Activated CD4-positive, alpha-beta T cell treated with anti-CD3 and anti-CD28 coated beads, Interleukin-2, amount 10 ng/mL, durations not matched to agents 24 days and 14 days (primary cell): ENCODE measurements around the gene SIRT5. TPM values are rescaled to one million over a fixed set of nuclear protein-coding genes. Genes with fewer than 3 reads are reported as not detected.

Experiments
- DNase-seq: peaks from one replicate; pipeline ENCODE4 v3.0.0; 2022
- H3K27ac Mint-ChIP-seq: one replicate; pipeline ENCODE4 v1.8.0; 2022; ENCODE audit warnings: mild to moderate bottlenecking, mixed read lengths
- H3K27me3 Mint-ChIP-seq: one replicate; pipeline ENCODE4 v1.8.0; 2022; ENCODE audit warnings: mixed read lengths
- H3K36me3 Mint-ChIP-seq: one replicate; pipeline ENCODE4 v1.8.0; 2022; ENCODE audit warnings: low read depth, mild to moderate bottlenecking, mixed read lengths
- H3K4me1 Mint-ChIP-seq: one replicate; pipeline ENCODE4 v1.8.0; 2021; ENCODE audit warnings: mixed read lengths
- H3K4me3 Mint-ChIP-seq: one replicate; pipeline ENCODE4 v1.8.0; 2022; ENCODE audit warnings: mild to moderate bottlenecking, moderate library complexity, mixed read lengths
- H3K9me3 Mint-ChIP-seq: one replicate; pipeline ENCODE4 v1.8.0; 2021; ENCODE audit warnings: mixed read lengths
- intact Hi-C: fragments of 100-400 bp; cut with micrococcal nuclease; formaldehyde crosslinking; loops from one replicate; pipeline ENCODE4 v1.15.1; 2023
- total RNA-seq: library from RNA; stranded (reverse); gene quantifications from 2 replicates; pipeline ENCODE4 v1.2.3, GENCODE V29; 2022

Gene SIRT5
- total RNA-seq, 1 donor from 2014 or later, result 8.4 TPM

DNA sequence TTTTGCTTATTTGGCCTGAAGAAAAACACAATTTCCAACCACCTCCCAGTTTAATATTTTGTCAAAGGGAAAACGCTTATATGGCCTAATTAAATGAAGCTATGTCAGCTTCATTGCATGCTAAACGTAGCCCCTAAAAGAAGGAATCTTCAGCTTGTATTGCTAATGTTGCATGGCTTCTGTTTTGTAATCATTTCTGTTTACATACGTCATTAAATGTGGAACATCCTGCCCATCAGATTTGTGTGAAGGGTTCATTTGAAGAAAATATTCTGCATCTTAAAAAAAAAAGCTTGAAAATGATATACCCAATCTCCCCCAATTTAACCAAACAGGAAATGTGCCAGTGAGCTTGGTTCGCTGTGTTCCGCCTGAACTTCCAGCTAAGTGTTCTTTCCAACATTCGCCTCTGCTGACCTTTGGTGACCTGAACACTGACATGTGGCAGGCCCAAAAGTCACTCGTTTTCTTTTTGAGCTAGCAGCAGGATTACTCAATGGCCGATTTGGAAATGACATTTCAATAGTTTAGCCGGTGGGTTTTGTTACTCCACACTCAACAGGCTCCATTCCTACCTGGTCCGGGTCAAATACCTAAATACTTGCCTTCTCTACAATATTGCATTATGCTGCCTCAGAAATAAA, 12.7 kb upstream of the SIRT5 start:
- H3K36me3 Mint-ChIP-seq, result no peaks in the 10 kb centered on the region
- no peak overlapping the region for H3K27ac Mint-ChIP-seq
- peaks cover 15% of the 10 kb centered on the region for H3K27me3 Mint-ChIP-seq
- H3K4me3 Mint-ChIP-seq, result no peak overlapping the region
- DNase-seq, result no peak
- intact Hi-C loops, result no loop called here
- H3K4me1 Mint-ChIP-seq, result no peaks in the 10 kb centered on the region
- H3K9me3 Mint-ChIP-seq, result no peaks in the 10 kb centered on the region

GRCh38 chr6:13563009-13563408, 11.4 kb upstream of the SIRT5 start:
- Mint-ChIP-seq H3K4me3 (no peak overlapping the region), H3K27me3 (peaks cover 18% of the 10 kb centered on the region), H3K36me3 (no peaks in the 10 kb centered on the region), H3K4me1 (no peaks in the 10 kb centered on the region), H3K9me3 (no peaks in the 10 kb centered on the region), H3K27ac (no peak overlapping the region)
- intact Hi-C loops, result no loop called here
- no peak for DNase-seq

DNA sequence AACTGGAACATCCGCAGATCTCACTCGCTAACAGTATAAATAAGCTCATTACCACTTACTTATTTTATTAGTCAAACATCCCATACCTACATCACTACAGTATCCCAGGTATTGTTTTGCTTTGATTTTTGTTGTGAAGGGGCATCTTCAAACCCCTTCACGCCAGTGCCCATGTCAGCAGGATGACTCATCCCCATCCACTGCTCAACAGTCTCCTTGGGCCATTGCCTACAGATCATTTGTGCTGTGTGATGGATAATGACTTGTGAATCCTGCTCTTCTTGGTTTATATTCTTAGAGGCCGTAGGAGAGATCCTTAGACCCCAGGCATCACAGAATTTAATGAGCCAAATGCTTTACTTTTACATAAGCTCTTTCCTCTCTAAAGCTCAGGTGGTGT, 8.5 kb upstream of the SIRT5 start:
- Mint-ChIP-seq H3K27ac (no peak overlapping the region), H3K27me3 (peaks cover 17% of the 10 kb centered on the region), H3K4me1 (no peaks in the 10 kb centered on the region), H3K4me3 (no peak overlapping the region), H3K36me3 (no peaks in the 10 kb centered on the region), H3K9me3 (no peaks in the 10 kb centered on the region)
- DNase-seq, result no peak
- intact Hi-C loops, result no loop called here

GRCh38 chr6:13566500-13566899, 7.9 kb upstream of the SIRT5 start:
- Mint-ChIP-seq H3K27me3 (peaks cover 17% of the 10 kb centered on the region), H3K4me3 (no peak overlapping the region), H3K4me1 (no peaks in the 10 kb centered on the region), H3K36me3 (no peaks in the 10 kb centered on the region), H3K9me3 (no peaks in the 10 kb centered on the region), H3K27ac (no peak overlapping the region)
- intact Hi-C loops, result no loop called here
- no peak for DNase-seq

DNA sequence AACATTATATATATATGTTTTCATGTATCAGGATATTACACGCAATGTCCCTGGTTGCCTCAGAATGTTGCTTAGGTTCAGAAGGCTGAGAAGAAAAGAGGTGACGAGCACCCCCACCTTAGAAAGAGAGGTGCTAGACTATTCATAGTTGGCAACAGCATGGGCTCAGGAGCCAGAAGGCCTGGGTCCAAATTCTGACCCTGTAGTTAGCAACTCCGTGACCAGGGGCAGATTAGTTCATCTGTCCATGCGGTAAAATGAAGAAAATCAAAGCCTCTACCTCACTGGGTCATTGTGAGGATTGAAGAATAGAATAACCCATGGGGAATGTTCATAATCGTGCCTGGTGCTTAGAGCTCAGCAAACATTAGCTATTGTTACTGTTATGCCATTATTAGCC, 5.4 kb upstream of the SIRT5 start:
- H3K27ac Mint-ChIP-seq, result no peak overlapping the region
- no peak overlapping the region for H3K4me3 Mint-ChIP-seq
- no peak for DNase-seq
- peaks cover 3% of the 10 kb centered on the region for H3K4me1 Mint-ChIP-seq
- intact Hi-C loops, result no loop called here
- peaks cover 17% of the 10 kb centered on the region for H3K27me3 Mint-ChIP-seq
- H3K36me3 Mint-ChIP-seq, result no peaks in the 10 kb centered on the region
- no peaks in the 10 kb centered on the region for H3K9me3 Mint-ChIP-seq

GRCh38 chr6:13572240-13572639, 2.2 kb upstream of the SIRT5 start:
- Mint-ChIP-seq H3K4me1 (peaks cover 18% of the 10 kb centered on the region), H3K27ac (no peak overlapping the region), H3K4me3 (no peak overlapping the region), H3K36me3 (no peaks in the 10 kb centered on the region), H3K9me3 (no peaks in the 10 kb centered on the region), H3K27me3 (peaks cover 5% of the 10 kb centered on the region)
- intact Hi-C loops, result no loop called here
- DNase-seq, result no peak

GRCh38 chr6:13572951-13573654, 1.3 kb upstream of the SIRT5 start:
- H3K27ac Mint-ChIP-seq, result no peak overlapping the region
- no peaks in the 10 kb centered on the region for H3K9me3 Mint-ChIP-seq

GRCh38 chr6:13573669-13574110, 711 bp upstream of the SIRT5 start:
- H3K27me3 Mint-ChIP-seq, result peaks cover under 1% of the 10 kb centered on the region
- intact Hi-C loops, result loop anchor here (1.0 to 2.0 kb wide), 7 partner anchors 42 to 245 kb away; partner anchors contain the start of genes GFOD1, MCUR1, NOL7 and TBC1D7
- peaks cover 5% of the 10 kb centered on the region for H3K36me3 Mint-ChIP-seq
- peak overlapping the region; percentile 97 for H3K4me3 Mint-ChIP-seq
- H3K4me1 Mint-ChIP-seq, result peaks cover 18% of the 10 kb centered on the region
- H3K27ac Mint-ChIP-seq, result peak overlapping the region; percentile 65
- DNase-seq, result no peak
- H3K9me3 Mint-ChIP-seq, result no peaks in the 10 kb centered on the region

More at GRCh38 chr6:13572951-13573654, 1.3 kb upstream of the SIRT5 start:
- DNase-seq, result no peak
- intact Hi-C loops, result no loop called here
- H3K4me3 Mint-ChIP-seq, result peak overlapping the region; percentile 97
- peaks cover 3% of the 10 kb centered on the region for H3K27me3 Mint-ChIP-seq
- peaks cover 5% of the 10 kb centered on the region for H3K36me3 Mint-ChIP-seq
- H3K4me1 Mint-ChIP-seq, result peaks cover 18% of the 10 kb centered on the region

DNA sequence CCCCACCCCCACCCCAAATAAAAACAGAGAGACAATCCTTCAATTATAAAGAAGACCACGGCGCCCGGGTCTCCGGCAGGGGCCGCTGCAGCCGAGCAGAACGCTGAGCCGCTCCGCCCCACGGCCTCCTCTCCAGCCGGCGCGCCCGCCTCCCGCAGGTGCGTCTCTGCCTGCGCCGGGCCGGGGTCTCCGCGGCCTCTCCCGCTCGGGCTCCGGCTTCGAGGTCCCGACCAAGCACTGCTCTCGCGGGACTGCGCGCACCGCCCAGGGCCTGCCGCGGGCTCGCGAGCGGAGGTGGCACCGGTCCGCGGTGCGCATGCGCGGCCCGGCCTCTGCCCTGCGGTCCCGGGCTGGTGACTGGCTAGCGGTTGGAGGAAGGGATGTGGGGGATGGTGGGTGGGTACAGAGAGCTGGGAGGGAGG, 241 bp upstream of the SIRT5 start:
- H3K4me3 Mint-ChIP-seq, result peak overlapping the region; percentile 97
- H3K36me3 Mint-ChIP-seq, result peaks cover 5% of the 10 kb centered on the region
- no peaks in the 10 kb centered on the region for H3K27me3 Mint-ChIP-seq
- DNase-seq, result peak; percentile 97
- intact Hi-C loops, result loop anchor here (1.0 to 2.0 kb wide), 7 partner anchors 41 to 246 kb away; partner anchors contain the start of genes GFOD1, MCUR1, NOL7 and TBC1D7
- peaks cover 18% of the 10 kb centered on the region for H3K4me1 Mint-ChIP-seq
- H3K9me3 Mint-ChIP-seq, result no peaks in the 10 kb centered on the region
- H3K27ac Mint-ChIP-seq, result peak overlapping the region; percentile 100

GRCh38 chr6:13575377-13575775, 975 bp downstream of the SIRT5 start:
- Mint-ChIP-seq H3K4me3 (peak overlapping the region; percentile 97), H3K27me3 (no peaks in the 10 kb centered on the region)

DNA sequence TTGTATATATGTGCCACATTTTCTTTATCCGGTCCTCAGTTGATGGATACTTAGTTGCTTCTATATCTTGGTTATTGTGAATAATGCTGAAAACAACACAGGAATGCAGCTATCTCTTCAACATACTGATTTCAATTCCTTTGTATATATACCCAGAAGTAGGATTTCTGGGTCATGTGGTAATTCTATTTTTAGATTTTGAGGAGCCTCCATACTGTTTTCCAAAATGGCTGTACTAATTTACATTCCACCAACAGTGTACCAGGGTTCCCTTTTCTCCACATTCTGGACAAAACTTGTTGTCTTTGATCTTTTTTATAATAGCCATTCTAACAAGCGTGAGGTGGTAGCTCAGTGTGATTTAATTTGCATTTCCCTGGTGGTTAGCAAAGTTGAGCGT, 1.6 kb downstream of the SIRT5 start:
- peaks cover 12% of the 10 kb centered on the region for H3K36me3 Mint-ChIP-seq

More at GRCh38 chr6:13575377-13575775, 975 bp downstream of the SIRT5 start:
- H3K36me3 Mint-ChIP-seq, result peaks cover 11% of the 10 kb centered on the region
- peak overlapping the region; percentile 100 for H3K27ac Mint-ChIP-seq
- no peak for DNase-seq
- H3K4me1 Mint-ChIP-seq, result peaks cover 18% of the 10 kb centered on the region
- H3K9me3 Mint-ChIP-seq, result no peaks in the 10 kb centered on the region
- intact Hi-C loops, result loop anchor here (1.0 to 2.0 kb wide), 4 partner anchors 89 to 239 kb away; partner anchors contain the start of gene GFOD1

GRCh38 chr6:13577926-13578325, 3.5 kb downstream of the SIRT5 start:
- Mint-ChIP-seq H3K4me3 (no peak overlapping the region), H3K9me3 (no peaks in the 10 kb centered on the region), H3K36me3 (peaks cover 18% of the 10 kb centered on the region), H3K27me3 (no peaks in the 10 kb centered on the region), H3K4me1 (peaks cover 16% of the 10 kb centered on the region), H3K27ac (no peak overlapping the region)
- no peak for DNase-seq
- intact Hi-C loops, result no loop called here

More for the DNA sequence above, 1.6 kb downstream of the SIRT5 start:
- Mint-ChIP-seq H3K27ac (no peak overlapping the region), H3K4me3 (peak overlapping the region; percentile 64), H3K4me1 (peaks cover 18% of the 10 kb centered on the region), H3K27me3 (no peaks in the 10 kb centered on the region), H3K9me3 (no peaks in the 10 kb centered on the region)
- no peak for DNase-seq
- intact Hi-C loops, result no loop called here

DNA sequence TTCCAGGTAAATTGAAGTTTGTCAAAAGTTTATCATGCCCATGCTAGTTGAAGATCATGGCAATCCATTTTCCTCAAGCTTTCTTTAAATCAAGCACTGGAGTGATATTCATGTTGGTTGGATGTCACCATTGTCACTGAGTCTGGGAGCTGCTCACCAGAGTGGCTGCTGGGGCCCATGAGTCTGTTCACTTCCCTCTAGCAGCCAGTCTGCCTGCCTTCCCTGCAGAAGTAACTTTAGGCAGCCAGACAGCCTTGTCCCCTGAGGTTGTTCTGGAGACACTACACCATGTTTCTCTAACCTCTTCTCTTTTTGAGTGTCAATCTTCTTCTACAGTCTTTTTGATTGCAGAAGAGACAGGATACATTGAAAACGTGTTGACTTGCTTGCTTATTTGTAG, 5.5 kb downstream of the SIRT5 start:
- H3K27ac Mint-ChIP-seq, result no peak overlapping the region
- H3K9me3 Mint-ChIP-seq, result no peaks in the 10 kb centered on the region
- H3K27me3 Mint-ChIP-seq, result no peaks in the 10 kb centered on the region
- peaks cover 28% of the 10 kb centered on the region for H3K36me3 Mint-ChIP-seq
- H3K4me3 Mint-ChIP-seq, result no peak overlapping the region
- no peak for DNase-seq
- intact Hi-C loops, result no loop called here
- H3K4me1 Mint-ChIP-seq, result peaks cover 12% of the 10 kb centered on the region

GRCh38 chr6:13581700-13582229, 7.4 kb downstream of the SIRT5 start:
- DNase-seq, result no peak
- no peaks in the 10 kb centered on the region for H3K9me3 Mint-ChIP-seq
- intact Hi-C loops, result no loop called here
- peaks cover 37% of the 10 kb centered on the region for H3K36me3 Mint-ChIP-seq
- no peak overlapping the region for H3K4me3 Mint-ChIP-seq
- no peaks in the 10 kb centered on the region for H3K27me3 Mint-ChIP-seq
- H3K4me1 Mint-ChIP-seq, result no peaks in the 10 kb centered on the region
- no peak overlapping the region for H3K27ac Mint-ChIP-seq
